ENCODE results near the gene IL17D.

DNA sequence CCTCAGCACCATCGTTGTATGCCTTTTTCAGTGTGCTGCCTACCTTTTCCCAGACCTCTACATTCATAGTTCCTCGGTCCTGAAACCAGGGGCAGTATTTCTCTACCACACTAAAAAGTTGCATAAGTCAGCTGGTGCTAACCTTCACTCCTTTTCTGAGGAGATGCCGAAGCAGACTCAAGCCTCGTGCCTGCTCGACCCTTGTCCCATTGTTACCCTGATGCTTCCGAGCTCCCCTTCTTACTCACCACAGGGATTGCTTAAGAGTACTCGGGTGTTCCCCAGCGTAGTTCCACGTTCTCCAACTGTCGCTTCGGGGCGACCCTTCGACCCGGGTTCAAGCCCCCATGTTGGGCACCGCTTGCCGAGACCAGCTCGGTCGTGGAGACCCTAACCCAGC, 19.0 kb upstream of the IL17D start:
- TF ChIP-seq EZH2 (IDR thresholded peaks at IDR 0.05; ENCODE audit: insufficient read depth, poor library complexity, severe bottlenecking) (no peak), EZH2phosphoT487 (IDR thresholded peaks at IDR 0.05; ENCODE audit: insufficient read depth, low read depth) (no peak)

Measured in GM23248 (cell line).